ENCODE measurements around the gene FRMD4A. TPM values are rescaled to one million over a fixed set of nuclear protein-coding genes. Genes with fewer than 3 reads are reported as not detected.

FRMD4A gene
- total RNA-seq, 1 experiment from 2014 or later, result not detected

DNA sequence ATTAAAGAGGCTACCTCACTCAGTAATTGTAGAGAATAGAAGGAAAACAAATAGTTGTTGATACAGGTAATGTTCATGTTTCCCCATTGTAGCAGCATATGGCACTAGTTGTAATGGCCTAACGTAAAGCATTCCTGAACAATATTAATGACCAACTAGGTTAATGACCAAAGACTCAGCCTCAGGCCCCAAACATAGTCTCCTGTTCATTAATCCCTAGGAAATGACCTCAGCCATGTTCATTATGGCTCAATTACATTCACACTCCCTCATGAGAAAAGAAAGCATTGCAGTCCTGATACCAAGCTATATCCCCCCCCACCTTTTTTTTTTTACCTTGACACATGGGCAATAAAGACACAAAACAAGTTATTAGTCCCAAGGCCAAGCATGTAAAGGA is 12.7 kb downstream of the FRMD4A start:
- no peak overlapping the region for H2AFZ ChIP-seq (ENCODE audit: low read length)
- no peaks in the 10 kb centered on the region for H3K79me2 ChIP-seq (ENCODE audit: low read length)
- no peaks in the 10 kb centered on the region for H3K36me3 ChIP-seq (ENCODE audit: insufficient read depth, low read length)
- H3K4me3 ChIP-seq (ENCODE audit: low read length), result no peak overlapping the region
- no peak overlapping the region for H3K4me2 ChIP-seq (ENCODE audit: low read depth, low read length, poor library complexity, severe bottlenecking)
- no peak overlapping the region for H3K27ac ChIP-seq (ENCODE audit: low read length)
- no peaks in the 10 kb centered on the region for H3K4me1 ChIP-seq (ENCODE audit: low read length)
- no peaks in the 10 kb centered on the region for H3K27me3 ChIP-seq (ENCODE audit: low read length)
- no peaks in the 10 kb centered on the region for H4K20me1 ChIP-seq (ENCODE audit: insufficient read depth, low read depth, low read length)
- H3K9me2 ChIP-seq (replicated peaks; ENCODE audit: insufficient read depth, low read length), result no peaks in the 10 kb centered on the region
- no peaks in the 10 kb centered on the region for H3K9me3 ChIP-seq (ENCODE audit: low read length)
- H3K9ac ChIP-seq (ENCODE audit: low read length), result no peak overlapping the region
- no peak for DNase-seq

DNA sequence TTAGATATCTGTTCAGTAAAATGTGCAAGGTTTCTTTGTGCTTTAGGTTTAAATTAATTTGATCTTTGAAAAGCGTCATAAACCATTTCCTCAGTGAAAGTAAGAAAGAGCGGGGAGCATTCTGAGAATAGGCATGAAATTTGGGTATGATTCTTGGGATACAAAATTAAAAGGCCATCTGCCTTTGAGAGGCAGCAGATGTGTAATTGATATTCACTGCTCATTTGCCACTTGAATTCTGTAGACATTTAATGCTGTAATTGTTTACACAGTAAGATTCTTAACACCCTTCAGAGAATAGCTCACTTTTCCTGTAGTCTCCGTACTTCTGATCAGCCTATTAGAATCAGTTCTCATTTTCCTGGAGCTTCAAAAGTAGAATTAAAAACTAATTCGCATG is 18.7 kb downstream of the FRMD4A start:
- no peaks in the 10 kb centered on the region for H3K4me1 ChIP-seq (ENCODE audit: low read length)
- H3K9me2 ChIP-seq (replicated peaks; ENCODE audit: insufficient read depth, low read length), result no peaks in the 10 kb centered on the region
- no peaks in the 10 kb centered on the region for H3K79me2 ChIP-seq (ENCODE audit: low read length)
- no peak for DNase-seq
- H3K9ac ChIP-seq (ENCODE audit: low read length), result no peak overlapping the region
- no peak overlapping the region for H3K4me3 ChIP-seq (ENCODE audit: low read length)
- no peaks in the 10 kb centered on the region for H4K20me1 ChIP-seq (ENCODE audit: insufficient read depth, low read depth, low read length)
- H3K4me2 ChIP-seq (ENCODE audit: low read depth, low read length, poor library complexity, severe bottlenecking), result no peak overlapping the region
- no peaks in the 10 kb centered on the region for H3K27me3 ChIP-seq (ENCODE audit: low read length)
- no peak overlapping the region for H2AFZ ChIP-seq (ENCODE audit: low read length)
- H3K27ac ChIP-seq (ENCODE audit: low read length), result no peak overlapping the region
- no peaks in the 10 kb centered on the region for H3K9me3 ChIP-seq (ENCODE audit: low read length)
- H3K36me3 ChIP-seq (ENCODE audit: insufficient read depth, low read length), result no peaks in the 10 kb centered on the region

DNA sequence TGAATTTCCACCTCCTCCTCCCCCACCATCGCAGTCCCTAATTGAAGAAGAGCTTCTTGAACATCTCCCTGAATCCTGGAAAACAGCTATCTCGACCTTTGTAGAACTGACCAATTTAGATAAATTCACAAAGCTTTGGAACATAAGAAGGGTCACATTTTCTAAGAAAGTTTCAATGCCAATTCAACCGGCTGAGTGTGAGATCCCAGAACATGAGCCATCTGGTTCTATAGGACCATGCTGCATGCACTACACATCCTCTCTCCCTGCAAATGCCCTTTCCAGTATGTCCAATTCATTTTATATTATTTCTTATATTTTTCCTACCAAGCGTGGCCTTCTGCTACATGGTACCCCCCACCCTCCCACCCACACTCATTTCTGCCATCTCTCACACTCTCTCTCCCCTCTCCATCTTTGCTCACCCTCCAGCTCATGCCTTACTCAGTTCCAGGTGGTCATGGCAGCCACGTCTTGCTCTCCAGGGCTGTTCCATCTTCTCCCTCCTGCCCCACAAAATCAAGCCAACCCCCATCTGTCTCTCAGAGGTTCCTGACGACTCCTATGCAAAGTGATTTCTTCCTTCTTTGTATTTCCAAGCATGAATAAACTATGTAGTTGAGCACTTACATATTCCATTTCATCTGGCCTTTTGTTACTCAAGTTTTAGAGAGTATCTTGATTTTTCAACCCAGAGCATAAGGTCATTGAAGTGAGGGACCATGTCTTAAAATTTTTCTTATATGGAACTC is 19.3 kb downstream of the FRMD4A start:
- Histone ChIP-seq H3K79me2 (ENCODE audit: low read length) (no peaks in the 10 kb centered on the region), H4K20me1 (ENCODE audit: insufficient read depth, low read depth, low read length) (no peaks in the 10 kb centered on the region), H3K4me3 (ENCODE audit: low read length) (no peak overlapping the region), H3K27ac (ENCODE audit: low read length) (no peak overlapping the region), H3K9ac (ENCODE audit: low read length) (no peak overlapping the region), H3K4me2 (ENCODE audit: low read depth, low read length, poor library complexity, severe bottlenecking) (no peak overlapping the region), H3K4me1 (ENCODE audit: low read length) (no peaks in the 10 kb centered on the region), H3K9me3 (ENCODE audit: low read length) (no peaks in the 10 kb centered on the region), H2AFZ (ENCODE audit: low read length) (no peak overlapping the region), H3K27me3 (ENCODE audit: low read length) (no peaks in the 10 kb centered on the region), H3K36me3 (ENCODE audit: insufficient read depth, low read length) (no peaks in the 10 kb centered on the region), H3K9me2 (replicated peaks; ENCODE audit: insufficient read depth, low read length) (no peaks in the 10 kb centered on the region)
- no peak for DNase-seq

DNA sequence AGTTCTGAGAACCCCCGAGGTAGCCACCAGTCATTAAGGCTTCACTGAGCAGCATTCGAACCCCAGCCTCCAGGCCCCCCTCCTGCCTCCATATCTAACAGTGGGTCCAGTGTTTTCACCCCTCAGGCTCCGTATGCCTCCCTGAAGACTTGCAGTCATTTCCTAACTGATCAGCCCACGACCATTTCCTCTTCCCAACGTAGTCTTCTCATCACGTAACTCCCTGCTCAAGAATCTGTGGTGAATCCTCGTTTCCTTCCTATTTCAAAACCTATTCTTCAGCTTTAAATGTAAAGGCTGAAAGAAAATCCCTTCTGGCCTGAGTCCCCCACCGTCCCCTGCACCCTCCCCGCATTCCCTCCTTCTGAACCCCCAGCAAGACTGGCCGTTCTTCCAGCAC is 21.1 kb downstream of the FRMD4A start:
- no peak overlapping the region for H2AFZ ChIP-seq (ENCODE audit: low read length)
- H3K36me3 ChIP-seq (ENCODE audit: insufficient read depth, low read length), result no peaks in the 10 kb centered on the region
- H3K9ac ChIP-seq (ENCODE audit: low read length), result no peak overlapping the region
- no peak overlapping the region for H3K4me3 ChIP-seq (ENCODE audit: low read length)
- H3K79me2 ChIP-seq (ENCODE audit: low read length), result no peaks in the 10 kb centered on the region
- H4K20me1 ChIP-seq (ENCODE audit: insufficient read depth, low read depth, low read length), result no peaks in the 10 kb centered on the region
- no peaks in the 10 kb centered on the region for H3K9me3 ChIP-seq (ENCODE audit: low read length)
- H3K4me1 ChIP-seq (ENCODE audit: low read length), result no peaks in the 10 kb centered on the region
- H3K27ac ChIP-seq (ENCODE audit: low read length), result no peak overlapping the region
- no peak for DNase-seq
- H3K9me2 ChIP-seq (replicated peaks; ENCODE audit: insufficient read depth, low read length), result no peaks in the 10 kb centered on the region
- H3K27me3 ChIP-seq (ENCODE audit: low read length), result no peaks in the 10 kb centered on the region
- H3K4me2 ChIP-seq (ENCODE audit: low read depth, low read length, poor library complexity, severe bottlenecking), result no peak overlapping the region

DNA sequence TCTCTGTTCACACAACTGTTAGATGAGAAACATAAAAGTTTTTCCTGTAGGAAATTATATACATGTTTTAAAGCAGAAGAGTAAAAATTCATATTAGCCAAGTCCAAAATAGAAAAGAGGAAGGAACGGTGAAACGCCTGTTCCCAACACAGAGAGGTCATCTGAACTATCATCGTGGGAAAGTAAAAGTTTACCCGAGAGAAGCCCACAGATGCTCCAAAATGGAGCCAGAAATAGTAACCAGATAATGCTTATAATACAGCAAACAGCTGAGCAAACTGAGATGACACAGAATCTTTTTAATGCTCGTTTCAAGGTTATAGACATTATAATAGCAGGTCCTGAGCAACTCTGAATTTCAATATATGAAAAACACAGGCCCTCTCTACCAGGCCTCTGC is 24.5 kb downstream of the FRMD4A start:
- no peak for DNase-seq
- H3K9me3 ChIP-seq (ENCODE audit: low read length), result no peaks in the 10 kb centered on the region
- H3K9ac ChIP-seq (ENCODE audit: low read length), result no peak overlapping the region
- no peaks in the 10 kb centered on the region for H3K79me2 ChIP-seq (ENCODE audit: low read length)
- no peak overlapping the region for H3K27ac ChIP-seq (ENCODE audit: low read length)
- no peaks in the 10 kb centered on the region for H3K36me3 ChIP-seq (ENCODE audit: insufficient read depth, low read length)
- H4K20me1 ChIP-seq (ENCODE audit: insufficient read depth, low read depth, low read length), result no peaks in the 10 kb centered on the region
- H3K4me3 ChIP-seq (ENCODE audit: low read length), result no peak overlapping the region
- H3K4me1 ChIP-seq (ENCODE audit: low read length), result no peaks in the 10 kb centered on the region
- H2AFZ ChIP-seq (ENCODE audit: low read length), result no peak overlapping the region
- H3K27me3 ChIP-seq (ENCODE audit: low read length), result no peaks in the 10 kb centered on the region
- H3K4me2 ChIP-seq (ENCODE audit: low read depth, low read length, poor library complexity, severe bottlenecking), result no peak overlapping the region
- H3K9me2 ChIP-seq (replicated peaks; ENCODE audit: insufficient read depth, low read length), result no peaks in the 10 kb centered on the region

DNA sequence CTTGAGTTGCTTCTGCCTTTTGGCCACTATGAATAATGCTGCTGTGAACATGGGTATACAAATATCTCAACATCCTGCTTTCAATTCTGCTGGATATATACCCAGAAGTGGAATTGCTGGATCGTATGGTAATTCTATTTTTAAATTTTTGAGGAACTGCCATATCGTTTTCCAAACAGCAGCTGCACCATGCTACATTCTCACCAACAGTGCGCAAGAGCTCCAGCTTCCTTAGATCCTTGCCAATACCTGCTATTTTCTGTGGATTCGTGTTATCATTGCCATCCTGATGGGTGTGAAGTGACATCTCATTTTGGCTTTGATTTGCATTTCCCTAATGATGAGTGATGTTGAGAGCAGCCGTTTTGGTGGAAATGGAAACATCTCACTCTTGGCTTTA is 26.7 kb downstream of the FRMD4A start:
- no peak for DNase-seq

DNA sequence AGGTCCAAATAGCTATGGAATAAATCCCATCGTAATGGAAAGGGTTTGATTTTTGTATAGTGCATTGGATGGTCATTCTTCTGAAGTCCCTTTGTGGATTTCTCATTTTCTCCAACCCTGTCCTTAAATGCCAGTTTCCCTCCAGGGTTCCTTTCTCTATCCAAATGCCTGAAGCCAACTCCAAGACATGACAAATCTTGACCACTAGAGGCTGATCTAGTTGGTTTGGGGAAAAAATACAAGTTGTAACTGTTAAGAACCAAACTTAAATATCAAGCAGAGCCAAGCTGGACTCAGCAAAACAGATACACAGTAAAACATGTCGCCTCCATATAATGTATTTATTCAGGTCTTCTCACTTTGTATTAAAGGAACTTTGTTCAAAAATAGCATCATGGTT is 28.7 kb downstream of the FRMD4A start:
- Histone ChIP-seq H2AFZ (ENCODE audit: low read length) (no peak overlapping the region), H3K9me2 (replicated peaks; ENCODE audit: insufficient read depth, low read length) (no peaks in the 10 kb centered on the region), H3K79me2 (ENCODE audit: low read length) (no peaks in the 10 kb centered on the region), H3K36me3 (ENCODE audit: insufficient read depth, low read length) (no peaks in the 10 kb centered on the region), H3K4me2 (ENCODE audit: low read depth, low read length, poor library complexity, severe bottlenecking) (no peak overlapping the region), H4K20me1 (ENCODE audit: insufficient read depth, low read depth, low read length) (no peaks in the 10 kb centered on the region), H3K9me3 (ENCODE audit: low read length) (no peaks in the 10 kb centered on the region), H3K27me3 (ENCODE audit: low read length) (no peaks in the 10 kb centered on the region), H3K27ac (ENCODE audit: low read length) (no peak overlapping the region), H3K4me1 (ENCODE audit: low read length) (no peaks in the 10 kb centered on the region), H3K4me3 (ENCODE audit: low read length) (no peak overlapping the region), H3K9ac (ENCODE audit: low read length) (no peak overlapping the region)
- peak; percentile 43 for DNase-seq

More for the DNA sequence above, 26.7 kb downstream of the FRMD4A start:
- Histone ChIP-seq H3K4me2 (ENCODE audit: low read depth, low read length, poor library complexity, severe bottlenecking) (no peak overlapping the region), H3K4me1 (ENCODE audit: low read length) (no peaks in the 10 kb centered on the region), H3K9me3 (ENCODE audit: low read length) (no peaks in the 10 kb centered on the region), H3K9me2 (replicated peaks; ENCODE audit: insufficient read depth, low read length) (no peaks in the 10 kb centered on the region), H3K9ac (ENCODE audit: low read length) (no peak overlapping the region), H3K27ac (ENCODE audit: low read length) (no peak overlapping the region), H3K4me3 (ENCODE audit: low read length) (no peak overlapping the region), H3K27me3 (ENCODE audit: low read length) (no peaks in the 10 kb centered on the region), H2AFZ (ENCODE audit: low read length) (no peak overlapping the region), H3K79me2 (ENCODE audit: low read length) (no peaks in the 10 kb centered on the region), H4K20me1 (ENCODE audit: insufficient read depth, low read depth, low read length) (no peaks in the 10 kb centered on the region), H3K36me3 (ENCODE audit: insufficient read depth, low read length) (no peaks in the 10 kb centered on the region)

DNA sequence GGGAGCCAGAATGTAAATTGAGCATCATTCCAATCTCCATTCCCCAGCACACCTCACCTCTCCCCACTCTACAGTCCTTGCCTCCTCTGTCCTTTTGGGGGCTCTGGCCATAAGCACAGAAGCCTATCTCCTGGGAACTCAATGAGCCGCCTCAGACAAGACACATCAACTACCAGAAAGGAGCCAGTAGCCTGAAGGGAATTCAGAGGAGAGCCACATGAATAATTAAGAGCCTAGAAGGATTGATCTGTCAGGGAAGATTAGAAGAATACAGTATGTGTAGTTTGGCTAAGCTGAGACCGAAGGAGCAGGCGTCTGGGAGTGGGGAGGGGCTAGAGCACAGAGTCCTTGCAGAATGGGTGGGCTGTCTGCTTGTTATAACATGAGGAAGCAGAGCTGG is 31.2 kb downstream of the FRMD4A start:
- Histone ChIP-seq H3K9me2 (replicated peaks; ENCODE audit: insufficient read depth, low read length) (no peaks in the 10 kb centered on the region), H3K27ac (ENCODE audit: low read length) (no peak overlapping the region)

More for the DNA sequence above, 31.2 kb downstream of the FRMD4A start:
- H3K4me2 ChIP-seq (ENCODE audit: low read depth, low read length, poor library complexity, severe bottlenecking), result no peak overlapping the region
- no peaks in the 10 kb centered on the region for H3K27me3 ChIP-seq (ENCODE audit: low read length)
- H4K20me1 ChIP-seq (ENCODE audit: insufficient read depth, low read depth, low read length), result no peaks in the 10 kb centered on the region
- no peak overlapping the region for H2AFZ ChIP-seq (ENCODE audit: low read length)
- H3K9me3 ChIP-seq (ENCODE audit: low read length), result no peaks in the 10 kb centered on the region
- no peak overlapping the region for H3K4me3 ChIP-seq (ENCODE audit: low read length)
- DNase-seq, result no peak
- H3K4me1 ChIP-seq (ENCODE audit: low read length), result no peaks in the 10 kb centered on the region
- H3K36me3 ChIP-seq (ENCODE audit: insufficient read depth, low read length), result no peaks in the 10 kb centered on the region
- H3K79me2 ChIP-seq (ENCODE audit: low read length), result no peaks in the 10 kb centered on the region
- no peak overlapping the region for H3K9ac ChIP-seq (ENCODE audit: low read length)

Measured in Karpas-422 (cell line).